Measurements from ENCODE around the gene UBN1. TPM values are rescaled to one million over a fixed set of nuclear protein-coding genes. Genes with fewer than 3 reads are reported as not detected.

The UBN1 gene
- total RNA-seq, 1 donor from 2014 or later, result 36.6 TPM

GRCh38 chr16:4890026-4890425 lies 42.7 kb downstream of the UBN1 start:
- H3K4me3 ChIP-seq, result no peak overlapping the region
- H3K36me3 ChIP-seq, result peaks cover 75% of the 10 kb centered on the region
- intact Hi-C loops (cut with DNase I), result no loop called here

GRCh38 chr16:4890686-4891085 lies 43.4 kb downstream of the UBN1 start:
- intact Hi-C loops (cut with DNase I), result no loop called here
- no peaks in the 10 kb centered on the region for H3K9me3 ChIP-seq
- H3K27me3 ChIP-seq, result no peaks in the 10 kb centered on the region
- DNase-seq (no peak), ATAC-seq (no peak)
- no peak for TF ChIP-seq CTCF (IDR thresholded peaks at IDR 0.05)
- no peak overlapping the region for H3K27ac ChIP-seq
- H3K4me1 ChIP-seq, result no peaks in the 10 kb centered on the region
- no peak overlapping the region for H3K4me3 ChIP-seq
- peaks cover 72% of the 10 kb centered on the region for H3K36me3 ChIP-seq

More at GRCh38 chr16:4890026-4890425, 42.7 kb downstream of the UBN1 start:
- H3K27me3 ChIP-seq, result no peaks in the 10 kb centered on the region
- no peak for DNase-seq
- no peak overlapping the region for H3K27ac ChIP-seq
- no peaks in the 10 kb centered on the region for H3K4me1 ChIP-seq
- no peaks in the 10 kb centered on the region for H3K9me3 ChIP-seq
- no peak for ATAC-seq
- no peak for TF ChIP-seq CTCF (IDR thresholded peaks at IDR 0.05)

- no peak for DNase-seq
- H3K36me3 ChIP-seq, result peaks cover 66% of the 10 kb centered on the region
- H3K4me3 ChIP-seq, result no peak overlapping the region
- H3K9me3 ChIP-seq, result no peaks in the 10 kb centered on the region
- no peak overlapping the region for H3K27ac ChIP-seq
- ATAC-seq, result no peak
- no peak for TF ChIP-seq CTCF (IDR thresholded peaks at IDR 0.05)
- no peaks in the 10 kb centered on the region for H3K27me3 ChIP-seq
- intact Hi-C loops (cut with DNase I), result no loop called here
- no peaks in the 10 kb centered on the region for H3K4me1 ChIP-seq
These were observed 44.0 kb downstream of the UBN1 start for GRCh38 chr16:4891097-4891885.

- Histone ChIP-seq H3K36me3 (peaks cover 61% of the 10 kb centered on the region), H3K4me1 (no peaks in the 10 kb centered on the region), H3K27me3 (no peaks in the 10 kb centered on the region), H3K27ac (no peak overlapping the region), H3K4me3 (no peak overlapping the region), H3K9me3 (no peaks in the 10 kb centered on the region)
- ATAC-seq (no peak), DNase-seq (no peak)
- no peak for TF ChIP-seq CTCF (IDR thresholded peaks at IDR 0.05)
- intact Hi-C loops (cut with DNase I), result no loop called here
These were observed 44.6 kb downstream of the UBN1 start for GRCh38 chr16:4891886-4892216.

GRCh38 chr16:4892361-4893102 lies 45.3 kb downstream of the UBN1 start:
- intact Hi-C loops (cut with DNase I), result no loop called here
- Histone ChIP-seq H3K27me3 (no peaks in the 10 kb centered on the region), H3K4me3 (no peak overlapping the region), H3K9me3 (no peaks in the 10 kb centered on the region), H3K4me1 (no peaks in the 10 kb centered on the region), H3K36me3 (peaks cover 56% of the 10 kb centered on the region), H3K27ac (no peak overlapping the region)
- DNase-seq, result no peak
- ATAC-seq, result no peak
- TF ChIP-seq CTCF (IDR thresholded peaks at IDR 0.05), result no peak
